Panc1 (cell line): ENCODE results near the gene LARP4B.

ENCODE experiments used
- POLR2AphosphoS5 ChIP-seq: IDR thresholded peaks from 2 replicates; pipeline ENCODE4 v1.6.1; 2012; ENCODE audit warnings: mild to moderate bottlenecking, low read depth, low read length, moderate library complexity
- SIN3A ChIP-seq: IDR thresholded peaks from 2 replicates; pipeline ENCODE4 v1.6.1; 2012; ENCODE audit warnings: low read depth, mild to moderate bottlenecking, low read length, moderate library complexity, borderline replicate concordance; ENCODE audit not compliant: insufficient read depth
- TCF7L2 ChIP-seq: IDR thresholded peaks from 2 replicates; pipeline ENCODE4 v1.6.1; 2011; ENCODE audit warnings: mild to moderate bottlenecking, low read depth, low read length, inconsistent platforms
- TF ChIP-seq, protein P1 (sequence below): fragments of 450-650 bp; IDR thresholded peaks from 2 replicates; pipeline ENCODE4 v1.5.1; 2017; ENCODE audit warnings: mild to moderate bottlenecking

DNA sequence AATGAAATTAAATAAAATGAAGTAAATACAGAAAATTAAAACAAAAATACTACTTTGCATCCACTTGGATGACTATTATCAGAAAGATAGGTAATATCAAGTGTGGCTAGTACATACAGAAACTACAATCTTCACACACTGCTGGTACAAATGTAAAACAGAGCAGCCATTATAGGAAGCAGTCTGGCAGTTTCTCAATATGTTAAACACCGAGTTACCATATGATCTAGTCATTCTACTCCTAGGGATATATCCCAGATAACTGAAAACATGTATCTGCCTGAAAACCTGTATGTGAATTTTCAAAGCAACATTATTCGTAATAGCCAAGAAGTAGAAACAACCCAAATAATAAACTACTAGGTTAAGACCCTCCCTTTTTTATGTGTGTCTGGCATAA is 33.4 kb downstream of the LARP4B start:
- no peak for TF ChIP-seq SIN3A
- TF ChIP-seq, protein P1, sequence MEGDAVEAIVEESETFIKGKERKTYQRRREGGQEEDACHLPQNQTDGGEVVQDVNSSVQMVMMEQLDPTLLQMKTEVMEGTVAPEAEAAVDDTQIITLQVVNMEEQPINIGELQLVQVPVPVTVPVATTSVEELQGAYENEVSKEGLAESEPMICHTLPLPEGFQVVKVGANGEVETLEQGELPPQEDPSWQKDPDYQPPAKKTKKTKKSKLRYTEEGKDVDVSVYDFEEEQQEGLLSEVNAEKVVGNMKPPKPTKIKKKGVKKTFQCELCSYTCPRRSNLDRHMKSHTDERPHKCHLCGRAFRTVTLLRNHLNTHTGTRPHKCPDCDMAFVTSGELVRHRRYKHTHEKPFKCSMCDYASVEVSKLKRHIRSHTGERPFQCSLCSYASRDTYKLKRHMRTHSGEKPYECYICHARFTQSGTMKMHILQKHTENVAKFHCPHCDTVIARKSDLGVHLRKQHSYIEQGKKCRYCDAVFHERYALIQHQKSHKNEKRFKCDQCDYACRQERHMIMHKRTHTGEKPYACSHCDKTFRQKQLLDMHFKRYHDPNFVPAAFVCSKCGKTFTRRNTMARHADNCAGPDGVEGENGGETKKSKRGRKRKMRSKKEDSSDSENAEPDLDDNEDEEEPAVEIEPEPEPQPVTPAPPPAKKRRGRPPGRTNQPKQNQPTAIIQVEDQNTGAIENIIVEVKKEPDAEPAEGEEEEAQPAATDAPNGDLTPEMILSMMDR = no peak
- TF ChIP-seq POLR2AphosphoS5 = no peak
- TF ChIP-seq TCF7L2 = no peak
